Umbilical cord (tissue), 2 donors: ENCODE measurements around the gene CAMTA1. TPM values are rescaled to one million over a fixed set of nuclear protein-coding genes. Genes with fewer than 3 reads are reported as not detected.
"Not testable (repeated sequence)": the region's sequence is repeated elsewhere in the genome, so short reads cannot be mapped to it uniquely, and the experiment has no call there.

Source experiments
- DNase-seq: peaks from one replicate; pipeline ENCODE4 v3.0.0-alpha.2; 2015; ENCODE audit warnings: low spot score
- total RNA-seq: library from RNA; depleted of rRNA; stranded (reverse); fragments of >200 nt; gene quantifications from one replicate; pipeline ENCODE4 v1.2.3, GENCODE V29; 2014; ENCODE audit warnings: low replicate concordance; ENCODE audit not compliant: insufficient read depth

The CAMTA1 gene
- total RNA-seq, 1 donor from 2014 or later = 29.6 TPM

GRCh38 chr1:6845786-6846185 is 60.5 kb downstream of the CAMTA1 start:
- not testable (repeated sequence) for DNase-seq

- DNase-seq = no peak
Measured at GRCh38 chr1:6848816-6849215, 63.6 kb downstream of the CAMTA1 start.

DNA sequence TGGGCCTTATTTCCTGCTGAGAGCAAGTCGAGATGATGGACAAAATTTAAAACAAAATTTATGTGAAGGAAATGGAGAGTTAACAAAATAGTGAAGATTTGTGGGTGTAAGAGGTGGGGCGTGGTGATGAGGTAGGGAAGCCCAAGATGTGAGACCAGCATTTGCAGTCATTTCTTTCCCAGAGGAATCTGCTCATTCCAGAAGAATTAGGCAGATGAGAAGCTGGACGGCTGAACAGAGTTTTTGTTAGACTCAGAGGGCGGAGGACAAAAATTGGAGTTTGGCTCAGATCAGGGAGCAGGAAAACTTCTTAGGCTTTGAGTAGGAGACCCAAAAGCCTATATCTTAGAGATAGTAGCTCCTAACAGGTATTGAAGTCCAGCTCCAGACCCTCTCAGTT is 65.3 kb downstream of the CAMTA1 start:
- no peak for DNase-seq

DNA sequence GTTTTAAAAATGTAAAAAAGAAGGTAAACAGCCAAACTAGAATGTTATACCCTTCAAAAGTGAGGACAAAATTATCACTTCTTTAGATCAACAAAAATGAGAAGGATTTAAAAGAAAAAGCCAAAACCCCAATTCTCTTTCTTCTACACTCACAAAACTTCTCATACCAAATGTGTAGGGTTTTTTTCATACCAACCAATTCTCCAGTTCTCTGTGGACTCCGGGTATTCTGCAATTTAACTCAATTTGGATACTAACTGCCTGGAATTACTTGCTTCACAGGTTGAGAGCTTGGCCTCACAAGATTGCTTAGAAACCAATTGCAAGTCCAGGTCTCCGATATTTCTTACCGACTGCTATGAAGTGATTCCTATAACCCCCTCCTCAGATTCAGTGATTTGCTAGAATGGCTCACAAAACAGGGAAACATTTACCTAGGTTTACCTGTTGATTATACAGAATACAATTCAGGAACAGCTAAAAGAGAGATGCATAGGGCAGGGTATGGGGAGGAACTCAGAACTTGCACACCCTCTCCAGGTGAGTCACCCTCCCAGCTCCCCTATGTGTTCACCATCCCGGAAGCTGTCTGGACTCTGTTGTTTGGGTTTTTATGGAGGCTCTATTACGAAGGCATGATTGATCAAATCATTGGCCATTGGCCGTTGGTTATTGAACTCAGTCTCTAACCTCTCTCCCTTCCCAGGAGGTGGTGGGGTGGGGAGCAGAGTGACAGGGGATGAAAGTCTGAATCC is 67.1 kb downstream of the CAMTA1 start:
- no peak for DNase-seq

- DNase-seq = no peak
Measured at GRCh38 chr1:6854166-6854565, 68.9 kb downstream of the CAMTA1 start.

DNA sequence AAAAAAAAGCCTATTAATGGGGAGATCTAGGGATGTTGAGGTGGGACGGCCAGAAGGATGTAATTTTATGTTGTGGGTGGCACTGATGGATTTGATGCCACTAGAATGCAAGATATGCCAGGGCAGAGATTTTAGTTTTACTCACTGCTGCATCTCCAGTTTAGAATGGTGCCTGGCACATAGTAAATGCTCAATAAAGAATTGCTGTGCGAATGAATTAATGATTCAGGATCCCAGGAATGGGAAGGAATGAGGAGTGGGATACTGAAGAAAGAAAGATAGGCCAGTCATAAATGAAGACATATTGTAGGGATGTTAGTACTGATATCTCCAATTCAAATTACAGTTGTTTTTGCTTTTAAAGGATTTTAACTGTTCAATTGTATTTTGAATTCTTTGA is 72.6 kb downstream of the CAMTA1 start:
- DNase-seq = no peak

- DNase-seq = no peak
Measured at GRCh38 chr1:6858596-6858995, 73.3 kb downstream of the CAMTA1 start.

GRCh38 chr1:6859415-6860343 is 74.4 kb downstream of the CAMTA1 start:
- peak; percentile 77 for DNase-seq

GRCh38 chr1:6860401-6860800 is 75.1 kb downstream of the CAMTA1 start:
- DNase-seq = no peak

GRCh38 chr1:6861075-6861724 is 75.9 kb downstream of the CAMTA1 start:
- no peak for DNase-seq

DNA sequence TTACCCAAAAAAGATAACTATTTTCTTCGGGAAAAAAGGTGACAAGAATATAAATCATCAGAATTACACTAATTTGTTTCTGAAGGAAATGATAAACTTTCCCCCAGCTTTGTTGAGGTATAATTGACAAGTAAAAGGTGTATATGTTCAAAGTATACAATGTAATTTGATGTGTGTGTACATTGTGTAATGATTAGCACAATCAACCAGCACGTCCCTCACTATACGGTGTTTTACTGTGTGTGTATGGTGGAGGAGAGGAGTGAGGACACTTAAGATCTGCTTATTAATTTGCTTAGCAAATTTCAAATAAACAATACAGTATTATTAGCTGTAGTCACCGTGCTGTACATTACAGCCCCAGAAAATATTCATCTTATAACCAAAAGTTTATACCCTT is 77.7 kb downstream of the CAMTA1 start:
- no peak for DNase-seq

GRCh38 chr1:6864166-6864565 is 78.9 kb downstream of the CAMTA1 start:
- DNase-seq = no peak

DNA sequence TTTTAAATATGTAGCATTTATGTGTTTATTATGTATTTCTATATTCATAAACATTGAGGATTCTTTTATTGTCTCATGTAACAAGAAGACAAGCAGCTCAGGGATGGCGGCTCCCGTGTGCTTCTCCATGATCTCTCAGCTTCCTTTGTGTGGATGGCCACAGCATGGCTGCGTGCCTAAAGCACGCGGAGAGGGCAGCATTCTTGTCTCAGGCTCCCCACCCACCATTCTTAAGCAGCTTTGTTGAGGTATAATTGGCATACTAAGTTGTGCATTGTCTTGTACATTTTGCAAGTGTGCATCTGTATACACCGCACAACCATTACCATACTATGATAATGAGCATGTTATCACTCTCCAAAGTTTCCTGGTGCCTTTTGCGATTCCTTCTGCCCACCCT is 81.6 kb downstream of the CAMTA1 start:
- no peak for DNase-seq

DNA sequence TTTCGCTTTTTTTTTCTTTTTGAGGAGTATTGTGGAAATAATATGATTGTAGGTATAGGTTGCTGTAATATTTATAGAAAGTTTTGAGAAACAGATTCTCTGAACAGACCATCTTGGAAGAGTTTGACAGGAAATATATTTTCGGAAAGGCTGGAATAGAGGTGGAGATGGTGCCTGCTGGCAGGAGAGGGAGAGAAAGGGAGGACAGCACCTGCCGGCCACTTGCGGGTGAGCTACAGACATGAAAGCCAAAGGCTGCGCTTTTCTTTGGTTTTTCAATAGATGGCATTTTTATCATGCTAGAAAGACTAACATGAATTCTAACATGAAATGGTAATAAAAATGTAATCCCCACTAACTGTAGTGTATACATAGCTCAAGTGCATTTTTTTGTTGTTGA is 82.1 kb downstream of the CAMTA1 start:
- DNase-seq = no peak

- no peak for DNase-seq
Measured at GRCh38 chr1:6867729-6868659, 82.7 kb downstream of the CAMTA1 start.

DNA sequence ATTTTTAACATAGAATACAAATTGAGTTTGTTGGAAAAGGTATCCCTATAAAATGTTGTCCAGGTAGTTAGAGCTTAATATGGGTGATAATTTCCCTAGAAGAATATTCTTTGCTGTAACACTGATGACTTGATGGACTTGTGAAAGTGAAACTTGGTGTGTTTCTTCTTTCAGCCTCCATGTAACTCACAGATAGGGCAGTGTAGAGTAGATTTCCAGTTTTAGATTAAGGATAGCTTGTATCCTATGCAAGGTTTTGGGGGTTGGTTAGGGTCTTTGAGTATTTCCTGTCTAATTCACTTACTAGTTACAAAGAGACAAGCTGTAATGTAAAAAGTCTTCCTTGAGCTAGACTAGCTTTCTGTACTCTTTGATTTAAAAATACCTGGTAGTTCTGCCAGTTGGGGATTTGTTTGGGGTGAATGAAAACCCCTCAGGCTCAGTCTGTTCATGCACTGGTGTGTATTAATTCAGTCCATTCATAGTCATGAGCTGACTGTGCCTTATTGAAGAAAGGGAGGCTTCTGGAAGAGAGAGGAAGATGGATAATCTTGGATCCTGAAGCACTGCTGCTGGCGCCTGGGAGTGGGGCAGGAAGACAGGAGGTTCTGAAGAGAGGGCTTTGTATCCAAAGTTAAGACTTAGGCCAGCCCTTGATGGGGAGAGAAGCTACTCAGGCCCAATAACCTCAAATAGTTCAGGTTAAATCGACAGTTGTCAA is 83.6 kb downstream of the CAMTA1 start:
- DNase-seq = no peak

- DNase-seq = no peak
Measured at GRCh38 chr1:6869545-6869944, 84.3 kb downstream of the CAMTA1 start.

DNA sequence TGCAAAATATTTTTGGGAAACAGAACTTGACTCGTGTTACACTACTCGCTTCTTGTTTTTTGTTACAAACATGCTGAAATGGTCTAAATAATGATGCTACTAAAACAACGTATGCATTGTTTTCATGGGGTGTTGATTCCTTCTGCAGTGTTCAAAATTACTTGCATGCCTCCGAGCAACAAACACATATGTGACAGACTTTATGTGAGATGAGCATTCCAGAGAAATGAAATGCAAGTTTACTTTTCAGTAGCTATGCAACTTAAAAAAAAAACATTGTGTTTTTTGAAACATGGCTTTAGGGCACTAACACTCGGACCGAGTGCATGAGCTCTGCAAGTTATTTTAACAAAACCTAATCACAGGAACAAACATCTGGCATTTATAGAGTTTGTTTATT is 84.8 kb downstream of the CAMTA1 start:
- peak; percentile 6 for DNase-seq

DNA sequence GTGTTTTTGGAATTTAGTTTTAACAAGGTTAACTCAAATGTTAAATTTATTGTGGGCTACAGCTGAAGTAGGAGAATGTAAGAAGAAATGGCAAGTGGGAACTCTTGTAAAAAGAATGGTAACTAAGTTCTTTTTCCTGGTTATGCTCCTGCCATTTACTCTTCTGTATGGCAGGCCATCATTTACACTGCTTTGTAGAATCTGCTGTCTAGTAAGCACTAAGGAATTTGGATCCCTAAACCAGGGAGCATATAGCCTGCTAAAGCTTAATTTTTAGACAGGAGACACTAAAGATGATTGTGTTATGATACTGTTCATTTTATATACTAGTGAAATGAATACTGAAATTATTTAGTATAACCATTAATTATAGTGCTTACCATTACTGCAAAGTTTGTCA is 85.3 kb downstream of the CAMTA1 start:
- peak; percentile 43 for DNase-seq

DNA sequence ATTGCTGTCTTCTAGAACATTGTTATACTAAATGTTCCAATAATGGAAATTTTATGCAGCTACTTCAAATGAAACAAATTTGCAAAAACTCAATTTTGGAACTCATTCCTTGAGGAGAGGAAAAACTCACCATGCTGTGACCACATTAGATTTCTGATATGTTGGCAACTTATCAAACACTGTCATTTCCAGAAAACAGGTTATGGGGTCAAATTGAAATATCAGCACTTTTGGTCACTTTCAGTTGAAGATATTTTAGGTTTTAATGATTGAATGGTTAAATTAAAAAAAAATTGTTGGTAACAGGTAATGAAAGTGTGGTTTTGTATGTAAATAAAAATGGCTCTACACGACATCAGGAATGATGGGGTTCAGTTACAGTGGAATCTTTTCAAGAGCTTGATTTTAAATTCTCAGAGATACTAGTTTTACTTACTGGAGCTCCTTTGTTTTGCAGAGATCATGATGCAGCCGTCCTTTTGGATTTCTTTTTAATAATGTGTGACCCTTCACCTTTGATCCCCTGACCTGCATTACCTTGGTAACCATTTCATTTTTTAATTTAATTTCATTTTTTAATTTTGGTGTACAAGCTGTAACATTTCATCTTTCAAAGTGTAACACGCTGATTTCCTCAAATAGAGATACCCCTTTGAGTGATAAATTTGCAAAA is 86.2 kb downstream of the CAMTA1 start:
- DNase-seq = no peak
